Right lobe of liver (tissue), 6 donors: ENCODE results near the gene SEZ6L. TPM values are rescaled to one million over a fixed set of nuclear protein-coding genes. Genes with fewer than 3 reads are reported as not detected.

Source experiments
- ATAC-seq, 4 donors: fragments of 200-7000 bp; cut with Tn5 transposase; one replicate each; pipeline ENCODE4 v1.9.1; 2020; ENCODE audit warnings: mild to moderate bottlenecking in 4 of 4, moderate library complexity in 4 of 4
- DNase-seq, 3 donors: peaks; one replicate each; pipeline ENCODE4 v3.0.0-alpha.2; 2020
- H3K27ac ChIP-seq, 3 donors: fragments of 200-600 bp; one replicate each; pipeline ENCODE4 v1.8.0; 2022
- H3K27me3 ChIP-seq, 2 donors: fragments of 200-600 bp; one replicate each; pipeline ENCODE4 v1.8.0; 2022
- H3K36me3 ChIP-seq, 4 donors: fragments of 200-600 bp; sonication (generic) in 1 of 4; one replicate each; pipeline versions ENCODE4 v1.5.1 to v1.8.0; 2017 to 2022; ENCODE audit warnings: control low read depth in 1 of 4
- H3K4me1 ChIP-seq, 4 donors: fragments of 200-600 bp; sonication (generic) in 1 of 4; one replicate each; pipeline versions ENCODE4 v1.5.1 to v1.8.0; 2017 to 2022; ENCODE audit warnings: control low read depth in 1 of 4
- H3K4me3 ChIP-seq, 3 donors: fragments of 200-600 bp; one replicate each; pipeline ENCODE4 v1.8.0; 2022
- H3K9me3 ChIP-seq, 4 donors: fragments of 200-600 bp; sonication (generic) in 1 of 4; one replicate each; pipeline versions ENCODE4 v1.5.1 to v1.8.0; 2017 to 2022; ENCODE audit warnings: control low read depth in 1 of 4
- POLR2A ChIP-seq: fragments of 450-650 bp; IDR thresholded peaks from one replicate; pipeline ENCODE4 v1.6.1; 2017; ENCODE audit warnings: antibody characterized with exemption, mild to moderate bottlenecking
- WGBS: methylation state at CpG from one replicate; pipeline ENCODE4 v1.1.6; 2018; ENCODE audit warnings: low coverage, low lambda C conversion rate; ENCODE audit not compliant: insufficient coverage; ENCODE audit errors: missing lambda C conversion rate; 5-methylcytosine and 5-hydroxymethylcytosine counted together
- intact Hi-C, 2 donors: fragments of 100-400 bp; cut with DNase I; formaldehyde crosslinking; loops; one replicate each; pipeline versions ENCODE4 v1.11.2 to v1.14.1; 2022
- total RNA-seq, 6 experiments: library from RNA; depleted of rRNA in 2 of 6; stranded (reverse); fragments of >200 nt in 2 of 6; fragmentation: NEBNext Ultra II Directional in 3 of 6; extraction: Animal tissue kit (Norgen Biotek cat#: 25700) in 3 of 6; gene quantifications; one replicate each; pipeline versions ENCODE4 v1.1.0 to v1.2.4, GENCODE V29; 2016 to 2023
- TF ChIP-seq, protein P1 (sequence below), 4 donors: fragments of 200-600 bp in 3 of 4; fragments of 450-650 bp in 1 of 4; IDR thresholded peaks; one replicate each; pipeline versions ENCODE4 v1.5.1 to v1.8.0; 2016 to 2022; ENCODE audit warnings: antibody characterized with exemption in 4 of 4, mild to moderate bottlenecking in 2 of 4
- donor health status: DM: no; HTN: yes; CAD: no.
- donor health status: DM: no; HTN: no; CAD: no.
- donor health status: DM: no; HTN: no; CAD: no.
- donor health status: DM: no; HTN: yes; CAD: no.
- donor health status: DM: no; HTN: yes; CAD: no.

SEZ6L gene
- total RNA-seq, 6 experiments from 2014 or later, result 0.13 TPM; not detected in 5

DNA sequence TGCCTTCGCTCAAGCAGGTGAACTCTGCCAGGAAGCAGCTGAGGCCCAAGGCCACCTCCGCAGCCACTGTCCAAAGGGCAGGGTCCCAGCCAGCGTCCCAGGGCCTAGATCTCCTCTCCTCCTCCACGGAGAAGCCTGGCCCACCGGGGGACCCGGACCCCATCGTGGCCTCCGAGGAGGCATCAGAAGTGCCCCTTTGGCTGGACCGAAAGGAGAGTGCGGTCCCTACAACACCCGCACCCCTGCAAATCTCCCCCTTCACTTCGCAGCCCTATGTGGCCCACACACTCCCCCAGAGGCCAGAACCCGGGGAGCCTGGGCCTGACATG is 123.4 kb downstream of the SEZ6L start:
- WGBS, result 87% methylated on average over 9 of the region's 13 CpGs
- H3K27ac ChIP-seq, result no peak overlapping the region
- intact Hi-C loops, result no loop called here
- DNase-seq, result no peak
- peak in 1 of 4 donors; percentile 14 for ATAC-seq
- H3K27me3 ChIP-seq, result no peaks in the 10 kb centered on the region
- no peaks in the 10 kb centered on the region for H3K36me3 ChIP-seq
- no peaks in the 10 kb centered on the region for H3K4me1 ChIP-seq
- no peak for TF ChIP-seq POLR2A
- TF ChIP-seq, protein P1, sequence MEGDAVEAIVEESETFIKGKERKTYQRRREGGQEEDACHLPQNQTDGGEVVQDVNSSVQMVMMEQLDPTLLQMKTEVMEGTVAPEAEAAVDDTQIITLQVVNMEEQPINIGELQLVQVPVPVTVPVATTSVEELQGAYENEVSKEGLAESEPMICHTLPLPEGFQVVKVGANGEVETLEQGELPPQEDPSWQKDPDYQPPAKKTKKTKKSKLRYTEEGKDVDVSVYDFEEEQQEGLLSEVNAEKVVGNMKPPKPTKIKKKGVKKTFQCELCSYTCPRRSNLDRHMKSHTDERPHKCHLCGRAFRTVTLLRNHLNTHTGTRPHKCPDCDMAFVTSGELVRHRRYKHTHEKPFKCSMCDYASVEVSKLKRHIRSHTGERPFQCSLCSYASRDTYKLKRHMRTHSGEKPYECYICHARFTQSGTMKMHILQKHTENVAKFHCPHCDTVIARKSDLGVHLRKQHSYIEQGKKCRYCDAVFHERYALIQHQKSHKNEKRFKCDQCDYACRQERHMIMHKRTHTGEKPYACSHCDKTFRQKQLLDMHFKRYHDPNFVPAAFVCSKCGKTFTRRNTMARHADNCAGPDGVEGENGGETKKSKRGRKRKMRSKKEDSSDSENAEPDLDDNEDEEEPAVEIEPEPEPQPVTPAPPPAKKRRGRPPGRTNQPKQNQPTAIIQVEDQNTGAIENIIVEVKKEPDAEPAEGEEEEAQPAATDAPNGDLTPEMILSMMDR (IDR thresholded peaks at IDR 0.05), result no peak
- no peak overlapping the region for H3K4me3 ChIP-seq
- no peaks in the 10 kb centered on the region for H3K9me3 ChIP-seq

DNA sequence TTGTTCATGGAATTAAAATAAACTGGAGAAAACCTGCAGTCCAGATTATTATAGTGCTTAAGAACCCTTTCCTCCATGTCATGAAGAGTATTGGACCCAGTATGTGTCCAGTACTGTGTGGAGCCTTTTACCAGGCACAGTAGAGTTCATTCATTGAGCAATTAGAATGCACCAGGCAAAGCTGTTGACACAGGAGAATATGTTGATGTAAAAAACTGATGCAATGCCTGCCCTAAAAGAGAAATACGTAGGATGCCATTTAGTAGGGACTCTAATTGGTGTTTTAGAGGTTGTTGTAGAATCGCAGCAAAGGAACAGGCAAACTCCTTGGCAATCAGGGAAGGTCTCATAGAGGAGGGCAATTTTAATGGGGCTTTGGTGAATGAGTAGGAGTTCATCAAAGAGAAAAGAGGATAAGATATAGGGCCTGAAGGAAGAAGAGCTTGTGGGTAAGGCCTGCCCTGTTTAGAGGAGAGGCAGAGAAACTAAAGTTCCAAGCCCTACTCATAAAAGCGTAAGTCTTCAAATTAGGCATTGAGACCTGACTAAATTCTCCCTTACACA is 126.4 kb downstream of the SEZ6L start:
- Histone ChIP-seq H3K4me1 (no peaks in the 10 kb centered on the region), H3K36me3 (no peaks in the 10 kb centered on the region), H3K9me3 (no peaks in the 10 kb centered on the region), H3K4me3 (no peak overlapping the region), H3K27me3 (no peaks in the 10 kb centered on the region), H3K27ac (no peak overlapping the region)
- DNase-seq (no peak), ATAC-seq (no peak)
- intact Hi-C loops, result no loop called here
- TF ChIP-seq POLR2A, result no peak
- TF ChIP-seq, protein P1 (IDR thresholded peaks at IDR 0.05), result no peak
- WGBS, result 65% methylated on average over 3 of the region's 3 CpGs

DNA sequence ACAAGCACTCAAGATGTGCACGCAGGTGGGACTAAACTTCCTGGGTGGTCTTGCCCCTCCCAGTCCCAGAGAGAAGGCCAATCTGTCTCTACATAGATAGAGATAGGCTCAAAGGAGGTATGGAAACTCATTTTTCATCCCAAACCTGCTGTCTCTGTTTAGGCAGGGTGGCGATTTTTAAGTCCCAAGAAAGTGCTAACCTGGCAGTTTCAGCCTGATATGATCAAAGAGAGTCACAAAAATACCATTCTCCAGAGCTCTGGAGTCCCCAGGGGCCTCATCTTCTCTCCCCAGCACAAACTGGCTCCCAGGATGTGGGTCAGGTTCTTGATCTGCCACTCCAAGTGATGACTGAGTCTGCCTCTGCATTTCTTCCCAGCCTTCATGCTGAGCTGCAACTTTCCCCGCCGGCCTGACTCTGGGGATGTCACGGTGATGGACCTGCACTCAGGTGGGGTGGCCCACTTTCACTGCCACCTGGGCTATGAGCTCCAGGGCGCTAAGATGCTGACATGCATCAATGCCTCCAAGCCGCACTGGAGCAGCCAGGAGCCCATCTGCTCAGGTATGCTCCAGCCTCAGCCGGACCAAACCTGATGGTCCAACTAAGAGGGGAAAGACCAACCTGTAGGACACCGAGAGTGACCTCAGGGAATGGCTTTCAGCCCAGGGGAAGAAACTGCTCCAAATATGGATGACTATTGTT is 129.5 kb downstream of the SEZ6L start:
- Histone ChIP-seq H3K4me1 (no peaks in the 10 kb centered on the region), H3K9me3 (no peaks in the 10 kb centered on the region), H3K4me3 (no peak overlapping the region), H3K27ac (no peak overlapping the region), H3K27me3 (no peaks in the 10 kb centered on the region), H3K36me3 (no peaks in the 10 kb centered on the region)
- DNase-seq, result no peak
- intact Hi-C loops, result no loop called here
- ATAC-seq, result peak in 1 of 4 donors; percentile 18
- WGBS, result 50% methylated on average over 3 of the region's 9 CpGs
- no peak for TF ChIP-seq POLR2A
- TF ChIP-seq, protein P1 (IDR thresholded peaks at IDR 0.05), result no peak

DNA sequence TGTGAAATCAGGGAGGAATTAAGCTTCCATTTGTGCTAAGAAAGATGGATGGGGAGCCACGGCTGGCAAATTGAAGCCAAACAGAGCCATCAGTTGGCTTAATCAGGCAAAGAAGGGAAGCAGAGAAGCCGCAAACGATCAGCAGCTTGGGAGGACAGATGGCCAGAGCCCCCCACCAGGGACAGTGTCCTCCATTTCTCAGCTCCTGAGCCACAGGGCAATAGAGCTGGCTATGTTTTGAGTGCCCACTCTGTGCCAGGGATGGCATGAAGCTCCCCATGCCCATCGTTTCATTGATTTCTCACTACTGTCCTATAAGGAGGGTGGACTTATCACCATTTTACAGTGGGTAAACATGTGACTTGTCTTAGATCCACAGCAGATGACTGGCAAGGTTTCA is 133.5 kb downstream of the SEZ6L start:
- TF ChIP-seq POLR2A, result no peak
- TF ChIP-seq, protein P1 (IDR thresholded peaks at IDR 0.05), result no peak
- H3K27ac ChIP-seq, result no peak overlapping the region
- no peaks in the 10 kb centered on the region for H3K36me3 ChIP-seq
- H3K4me3 ChIP-seq, result no peak overlapping the region
- no peaks in the 10 kb centered on the region for H3K9me3 ChIP-seq
- intact Hi-C loops, result no loop called here
- no peaks in the 10 kb centered on the region for H3K4me1 ChIP-seq
- no peak for DNase-seq
- WGBS, result 41% methylated on average over 4 of the region's 4 CpGs
- ATAC-seq, result no peak
- H3K27me3 ChIP-seq, result no peaks in the 10 kb centered on the region
